WTC11 (cell line): ENCODE results near the gene ZFPL1. TPM values are rescaled to one million over a fixed set of nuclear protein-coding genes. Genes with fewer than 3 reads are reported as not detected.

Source experiments
- ATAC-seq: fragments of 200-7000 bp; cut with Tn5 transposase; 2 replicates; pipeline ENCODE4 v1.10.0; 2021; ENCODE audit warnings: mild to moderate bottlenecking, moderate library complexity
- CTCF ChIA-PET: fragments of 300-600 bp; sonication (Branson Sonifier 250); formaldehyde crosslinking; loops from one replicate; lab custom pipeline; 2021; ENCODE audit warnings: antibody characterized with exemption; lab: Charles Lee
- POLR2A ChIA-PET: fragments of 350-600 bp; sonication (Branson Sonifier 250); formaldehyde crosslinking; loops from one replicate; lab custom pipeline; 2021; ENCODE audit warnings: antibody characterized with exemption; lab: Charles Lee
- DNase-seq: peaks from one replicate; pipeline ENCODE4 v3.0.0; 2021; ENCODE audit warnings: low spot score
- H3K27ac Mint-ChIP-seq: 2 replicates; pipeline ENCODE4 v1.8.0; 2021; ENCODE audit warnings: mixed read lengths
- H3K27me3 Mint-ChIP-seq: 2 replicates; pipeline ENCODE4 v1.8.0; 2021; ENCODE audit warnings: low read depth, mild to moderate bottlenecking, moderate library complexity, mixed read lengths
- H3K36me3 Mint-ChIP-seq: 2 replicates; pipeline ENCODE4 v1.8.0; 2021; ENCODE audit warnings: mixed read lengths
- H3K4me1 Mint-ChIP-seq: 2 replicates; pipeline ENCODE4 v1.8.0; 2022; ENCODE audit warnings: mixed read lengths
- H3K4me3 Mint-ChIP-seq: 2 replicates; pipeline ENCODE4 v1.8.0; 2021; ENCODE audit warnings: mild to moderate bottlenecking, moderate library complexity, mixed read lengths
- H3K9me3 Mint-ChIP-seq: 2 replicates; pipeline ENCODE4 v1.8.0; 2021; ENCODE audit warnings: mixed read lengths
- ATF2 ChIP-seq: sonication (generic); formaldehyde crosslinking; IDR thresholded peaks from 2 replicates; pipeline ENCODE4 v1.8.1; 2022; ENCODE audit warnings: low read depth, missing genetic modification reagents, borderline replicate concordance
- CBFB ChIP-seq: sonication (generic); formaldehyde crosslinking; IDR thresholded peaks from 2 replicates; pipeline ENCODE4 v1.8.1; 2022; ENCODE audit warnings: mild to moderate bottlenecking, low read depth, missing genetic modification reagents
- FOXK1 ChIP-seq: sonication (generic); formaldehyde crosslinking; IDR thresholded peaks from 2 replicates; pipeline ENCODE4 v1.8.0; 2022; ENCODE audit warnings: mild to moderate bottlenecking, moderate library complexity, missing genetic modification reagents
- GABPB1 ChIP-seq: sonication (generic); formaldehyde crosslinking; IDR thresholded peaks from 2 replicates; pipeline ENCODE4 v1.8.1; 2023; ENCODE audit warnings: mild to moderate bottlenecking, missing genetic modification reagents
- GTF2I ChIP-seq: fragments of 250-450 bp; sonication (Bioruptor Pico); conservative IDR thresholded peaks from 2 replicates; pipeline ENCODE4 v1.4.0; 2021; ENCODE audit warnings: mild to moderate bottlenecking
- IRF1 ChIP-seq: sonication (generic); formaldehyde crosslinking; IDR thresholded peaks from 2 replicates; pipeline ENCODE4 v1.8.0; 2023; ENCODE audit warnings: missing genetic modification reagents
- JUN ChIP-seq: sonication (generic); formaldehyde crosslinking; IDR thresholded peaks from 2 replicates; pipeline ENCODE4 v1.8.0; 2023; ENCODE audit warnings: mild to moderate bottlenecking, missing genetic modification reagents
- KAT7 ChIP-seq: sonication (generic); formaldehyde crosslinking; IDR thresholded peaks from 2 replicates; pipeline ENCODE4 v1.8.1; 2023; ENCODE audit warnings: missing genetic modification reagents, mild to moderate bottlenecking, borderline replicate concordance
- MYBL2 ChIP-seq: sonication (generic); formaldehyde crosslinking; IDR thresholded peaks from 2 replicates; pipeline ENCODE4 v1.8.1; 2023; ENCODE audit warnings: mild to moderate bottlenecking, moderate library complexity, missing genetic modification reagents
- NR1H2 ChIP-seq: sonication (generic); formaldehyde crosslinking; IDR thresholded peaks from 2 replicates; pipeline ENCODE4 v1.9.0; 2021; ENCODE audit warnings: mild to moderate bottlenecking, moderate library complexity, missing genetic modification reagents
- TP53 ChIP-seq: sonication (generic); formaldehyde crosslinking; IDR thresholded peaks from 2 replicates; pipeline ENCODE4 v1.8.1; 2023; ENCODE audit warnings: mild to moderate bottlenecking, missing genetic modification reagents
- ZNF138 ChIP-seq: sonication (generic); formaldehyde crosslinking; conservative IDR thresholded peaks from 2 replicates; pipeline ENCODE4 v1.8.1; 2022; ENCODE audit warnings: mild to moderate bottlenecking, moderate library complexity, missing genetic modification reagents
- ZNF219 ChIP-seq: sonication (generic); formaldehyde crosslinking; IDR thresholded peaks from 2 replicates; pipeline ENCODE4 v1.8.0; 2023; ENCODE audit warnings: missing genetic modification reagents, mild to moderate bottlenecking, borderline replicate concordance
- ZNF416 ChIP-seq: fragments of 250-450 bp; sonication (Bioruptor Pico); IDR thresholded peaks from 2 replicates; pipeline ENCODE4 v1.9.0; 2021; ENCODE audit warnings: mild to moderate bottlenecking, inconsistent platforms
- ZNF425 ChIP-seq: fragments of 250-450 bp; sonication (Bioruptor Pico); conservative IDR thresholded peaks from 2 replicates; pipeline ENCODE4 v1.9.0; 2021; ENCODE audit warnings: mild to moderate bottlenecking
- ZNF671 ChIP-seq: fragments of 250-450 bp; sonication (Bioruptor Pico); IDR thresholded peaks from 2 replicates; pipeline ENCODE4 v1.8.0; 2021; ENCODE audit warnings: mild to moderate bottlenecking
- total RNA-seq: library from RNA; stranded (reverse); gene quantifications from 3 replicates; pipeline ENCODE4 v1.2.3, GENCODE V29; 2021
- TF ChIP-seq, protein P1 (sequence below): sonication (generic); formaldehyde crosslinking; IDR thresholded peaks from 2 replicates; pipeline ENCODE4 v1.8.1; 2023; ENCODE audit warnings: mild to moderate bottlenecking, moderate library complexity, missing genetic modification reagents
- TF ChIP-seq, protein P2 (sequence below): sonication (generic); formaldehyde crosslinking; IDR thresholded peaks from 2 replicates; pipeline ENCODE4 v1.8.1; 2023; ENCODE audit warnings: mild to moderate bottlenecking, missing genetic modification reagents, borderline replicate concordance
- TF ChIP-seq, protein P3 (sequence below): sonication (generic); formaldehyde crosslinking; IDR thresholded peaks from 2 replicates; pipeline ENCODE4 v1.8.0; 2022; ENCODE audit warnings: mild to moderate bottlenecking, missing genetic modification reagents
- TF ChIP-seq, protein P4 (sequence below): sonication (generic); formaldehyde crosslinking; IDR thresholded peaks from 2 replicates; pipeline ENCODE4 v1.8.0; 2023; ENCODE audit warnings: missing genetic modification reagents, mild to moderate bottlenecking, borderline replicate concordance

Gene ZFPL1
- total RNA-seq, 1 experiment from 2014 or later: 33.8 TPM

DNA sequence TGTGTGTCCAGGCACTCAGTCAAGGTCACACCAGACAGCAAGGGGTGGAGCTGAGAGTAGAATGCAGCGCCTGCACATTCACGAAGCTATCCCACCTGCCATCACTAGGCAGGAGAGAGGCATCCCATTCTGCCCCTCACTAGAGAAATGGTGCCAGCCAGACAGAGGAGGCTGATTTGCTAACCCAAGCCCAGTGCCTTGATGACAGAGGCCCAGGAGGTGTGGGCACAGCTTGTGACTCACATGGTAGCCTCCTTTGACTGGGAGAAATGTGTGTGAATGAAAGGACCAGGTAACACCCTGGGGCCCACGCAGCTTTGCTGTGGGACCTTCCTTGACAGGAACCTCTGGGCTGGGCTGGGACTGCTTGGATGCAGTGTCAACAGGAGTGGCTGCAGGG is 20.5 kb upstream of the ZFPL1 start:
- H3K4me3 Mint-ChIP-seq: no peak overlapping the region
- TF ChIP-seq IRF1 (CRISPR knock-in tag) (no peak), ZNF425 (CRISPR knock-in tag) (no peak), ATF2 (no peak), CBFB (CRISPR knock-in tag) (no peak), NR1H2 (CRISPR knock-in tag) (no peak), TP53 (CRISPR knock-in tag) (no peak), GTF2I (CRISPR knock-in tag) (no peak), ZNF671 (no peak), ZNF219 (no peak), KAT7 (no peak), GABPB1 (CRISPR knock-in tag) (no peak), JUN (CRISPR knock-in tag) (no peak), FOXK1 (CRISPR knock-in tag) (no peak), ZNF416 (CRISPR knock-in tag) (no peak), MYBL2 (CRISPR knock-in tag) (no peak)
- TF ChIP-seq, protein P1, sequence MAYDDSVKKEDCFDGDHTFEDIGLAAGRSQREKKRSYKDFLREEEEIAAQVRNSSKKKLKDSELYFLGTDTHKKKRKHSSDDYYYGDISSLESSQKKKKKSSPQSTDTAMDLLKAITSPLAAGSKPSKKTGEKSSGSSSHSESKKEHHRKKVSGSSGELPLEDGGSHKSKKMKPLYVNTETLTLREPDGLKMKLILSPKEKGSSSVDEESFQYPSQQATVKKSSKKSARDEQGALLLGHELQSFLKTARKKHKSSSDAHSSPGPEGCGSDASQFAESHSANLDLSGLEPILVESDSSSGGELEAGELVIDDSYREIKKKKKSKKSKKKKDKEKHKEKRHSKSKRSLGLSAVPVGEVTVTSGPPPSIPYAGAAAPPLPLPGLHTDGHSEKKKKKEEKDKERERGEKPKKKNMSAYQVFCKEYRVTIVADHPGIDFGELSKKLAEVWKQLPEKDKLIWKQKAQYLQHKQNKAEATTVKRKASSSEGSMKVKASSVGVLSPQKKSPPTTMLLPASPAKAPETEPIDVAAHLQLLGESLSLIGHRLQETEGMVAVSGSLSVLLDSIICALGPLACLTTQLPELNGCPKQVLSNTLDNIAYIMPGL (CRISPR knock-in tag): no peak
- TF ChIP-seq, protein P2, sequence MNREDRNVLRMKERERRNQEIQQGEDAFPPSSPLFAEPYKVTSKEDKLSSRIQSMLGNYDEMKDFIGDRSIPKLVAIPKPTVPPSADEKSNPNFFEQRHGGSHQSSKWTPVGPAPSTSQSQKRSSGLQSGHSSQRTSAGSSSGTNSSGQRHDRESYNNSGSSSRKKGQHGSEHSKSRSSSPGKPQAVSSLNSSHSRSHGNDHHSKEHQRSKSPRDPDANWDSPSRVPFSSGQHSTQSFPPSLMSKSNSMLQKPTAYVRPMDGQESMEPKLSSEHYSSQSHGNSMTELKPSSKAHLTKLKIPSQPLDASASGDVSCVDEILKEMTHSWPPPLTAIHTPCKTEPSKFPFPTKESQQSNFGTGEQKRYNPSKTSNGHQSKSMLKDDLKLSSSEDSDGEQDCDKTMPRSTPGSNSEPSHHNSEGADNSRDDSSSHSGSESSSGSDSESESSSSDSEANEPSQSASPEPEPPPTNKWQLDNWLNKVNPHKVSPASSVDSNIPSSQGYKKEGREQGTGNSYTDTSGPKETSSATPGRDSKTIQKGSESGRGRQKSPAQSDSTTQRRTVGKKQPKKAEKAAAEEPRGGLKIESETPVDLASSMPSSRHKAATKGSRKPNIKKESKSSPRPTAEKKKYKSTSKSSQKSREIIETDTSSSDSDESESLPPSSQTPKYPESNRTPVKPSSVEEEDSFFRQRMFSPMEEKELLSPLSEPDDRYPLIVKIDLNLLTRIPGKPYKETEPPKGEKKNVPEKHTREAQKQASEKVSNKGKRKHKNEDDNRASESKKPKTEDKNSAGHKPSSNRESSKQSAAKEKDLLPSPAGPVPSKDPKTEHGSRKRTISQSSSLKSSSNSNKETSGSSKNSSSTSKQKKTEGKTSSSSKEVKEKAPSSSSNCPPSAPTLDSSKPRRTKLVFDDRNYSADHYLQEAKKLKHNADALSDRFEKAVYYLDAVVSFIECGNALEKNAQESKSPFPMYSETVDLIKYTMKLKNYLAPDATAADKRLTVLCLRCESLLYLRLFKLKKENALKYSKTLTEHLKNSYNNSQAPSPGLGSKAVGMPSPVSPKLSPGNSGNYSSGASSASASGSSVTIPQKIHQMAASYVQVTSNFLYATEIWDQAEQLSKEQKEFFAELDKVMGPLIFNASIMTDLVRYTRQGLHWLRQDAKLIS: no peak
- ChIA-PET CTCF (interaction anchor here (0.7 to 1.8 kb wide), 6 partner anchors 35 to 215 kb away, joined by 3 to 9 read pairs (median 5); partner anchors contain the start of gene ARL2), POLR2A (no interaction called here)
- H3K36me3 Mint-ChIP-seq: no peaks in the 10 kb centered on the region
- H3K9me3 Mint-ChIP-seq: no peaks in the 10 kb centered on the region
- no peaks in the 10 kb centered on the region; the same call in 1 of the 2 replicates for H3K27me3 Mint-ChIP-seq
- H3K4me1 Mint-ChIP-seq: peaks cover 25% of the 10 kb centered on the region
- ATAC-seq (no peak), DNase-seq (no peak)
- H3K27ac Mint-ChIP-seq: no peak overlapping the region

DNA sequence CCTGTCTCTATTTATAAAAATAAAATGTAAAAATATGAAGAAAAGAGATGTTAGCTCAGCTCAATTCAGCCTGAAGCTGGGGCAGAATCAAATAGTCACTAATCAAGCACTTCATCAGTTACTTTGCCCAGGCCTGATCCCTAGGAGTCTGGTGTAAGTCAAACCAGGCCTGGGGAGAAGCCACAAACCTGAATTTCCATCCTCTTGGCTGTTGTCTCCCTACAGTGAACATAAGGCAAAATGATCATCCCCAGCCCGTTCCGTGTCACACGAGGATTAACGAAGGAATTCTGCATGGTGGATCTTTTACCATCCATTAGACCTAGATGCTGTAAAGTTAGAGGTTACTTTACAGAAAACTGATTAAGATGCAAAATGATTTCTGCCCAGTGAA is 19.2 kb upstream of the ZFPL1 start:
- no peak for ATAC-seq
- POLR2A ChIA-PET: no interaction called here
- Mint-ChIP-seq H3K27me3 (no peaks in the 10 kb centered on the region; the same call in 1 of the 2 replicates), H3K27ac (no peak overlapping the region), H3K4me3 (no peak overlapping the region), H3K4me1 (peaks cover 25% of the 10 kb centered on the region), H3K36me3 (no peaks in the 10 kb centered on the region), H3K9me3 (no peaks in the 10 kb centered on the region)
- DNase-seq: no peak
- CTCF ChIA-PET: interaction anchor here (0.7 to 1.8 kb wide), 2 partner anchors 30 to 46 kb away, joined by 4 to 9 read pairs; no protein-coding TSS in a partner anchor
- TF ChIP-seq, protein P3, sequence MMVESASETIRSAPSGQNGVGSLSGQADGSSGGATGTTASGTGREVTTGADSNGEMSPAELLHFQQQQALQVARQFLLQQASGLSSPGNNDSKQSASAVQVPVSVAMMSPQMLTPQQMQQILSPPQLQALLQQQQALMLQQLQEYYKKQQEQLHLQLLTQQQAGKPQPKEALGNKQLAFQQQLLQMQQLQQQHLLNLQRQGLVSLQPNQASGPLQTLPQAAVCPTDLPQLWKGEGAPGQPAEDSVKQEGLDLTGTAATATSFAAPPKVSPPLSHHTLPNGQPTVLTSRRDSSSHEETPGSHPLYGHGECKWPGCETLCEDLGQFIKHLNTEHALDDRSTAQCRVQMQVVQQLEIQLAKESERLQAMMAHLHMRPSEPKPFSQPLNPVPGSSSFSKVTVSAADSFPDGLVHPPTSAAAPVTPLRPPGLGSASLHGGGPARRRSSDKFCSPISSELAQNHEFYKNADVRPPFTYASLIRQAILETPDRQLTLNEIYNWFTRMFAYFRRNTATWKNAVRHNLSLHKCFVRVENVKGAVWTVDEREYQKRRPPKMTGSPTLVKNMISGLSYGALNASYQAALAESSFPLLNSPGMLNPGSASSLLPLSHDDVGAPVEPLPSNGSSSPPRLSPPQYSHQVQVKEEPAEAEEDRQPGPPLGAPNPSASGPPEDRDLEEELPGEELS (CRISPR knock-in tag): no peak
- TF ChIP-seq ZNF138 (no peak), TP53 (CRISPR knock-in tag) (no peak)
- TF ChIP-seq, protein P4, sequence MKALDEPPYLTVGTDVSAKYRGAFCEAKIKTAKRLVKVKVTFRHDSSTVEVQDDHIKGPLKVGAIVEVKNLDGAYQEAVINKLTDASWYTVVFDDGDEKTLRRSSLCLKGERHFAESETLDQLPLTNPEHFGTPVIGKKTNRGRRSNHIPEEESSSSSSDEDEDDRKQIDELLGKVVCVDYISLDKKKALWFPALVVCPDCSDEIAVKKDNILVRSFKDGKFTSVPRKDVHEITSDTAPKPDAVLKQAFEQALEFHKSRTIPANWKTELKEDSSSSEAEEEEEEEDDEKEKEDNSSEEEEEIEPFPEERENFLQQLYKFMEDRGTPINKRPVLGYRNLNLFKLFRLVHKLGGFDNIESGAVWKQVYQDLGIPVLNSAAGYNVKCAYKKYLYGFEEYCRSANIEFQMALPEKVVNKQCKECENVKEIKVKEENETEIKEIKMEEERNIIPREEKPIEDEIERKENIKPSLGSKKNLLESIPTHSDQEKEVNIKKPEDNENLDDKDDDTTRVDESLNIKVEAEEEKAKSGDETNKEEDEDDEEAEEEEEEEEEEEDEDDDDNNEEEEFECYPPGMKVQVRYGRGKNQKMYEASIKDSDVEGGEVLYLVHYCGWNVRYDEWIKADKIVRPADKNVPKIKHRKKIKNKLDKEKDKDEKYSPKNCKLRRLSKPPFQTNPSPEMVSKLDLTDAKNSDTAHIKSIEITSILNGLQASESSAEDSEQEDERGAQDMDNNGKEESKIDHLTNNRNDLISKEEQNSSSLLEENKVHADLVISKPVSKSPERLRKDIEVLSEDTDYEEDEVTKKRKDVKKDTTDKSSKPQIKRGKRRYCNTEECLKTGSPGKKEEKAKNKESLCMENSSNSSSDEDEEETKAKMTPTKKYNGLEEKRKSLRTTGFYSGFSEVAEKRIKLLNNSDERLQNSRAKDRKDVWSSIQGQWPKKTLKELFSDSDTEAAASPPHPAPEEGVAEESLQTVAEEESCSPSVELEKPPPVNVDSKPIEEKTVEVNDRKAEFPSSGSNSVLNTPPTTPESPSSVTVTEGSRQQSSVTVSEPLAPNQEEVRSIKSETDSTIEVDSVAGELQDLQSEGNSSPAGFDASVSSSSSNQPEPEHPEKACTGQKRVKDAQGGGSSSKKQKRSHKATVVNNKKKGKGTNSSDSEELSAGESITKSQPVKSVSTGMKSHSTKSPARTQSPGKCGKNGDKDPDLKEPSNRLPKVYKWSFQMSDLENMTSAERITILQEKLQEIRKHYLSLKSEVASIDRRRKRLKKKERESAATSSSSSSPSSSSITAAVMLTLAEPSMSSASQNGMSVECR (CRISPR knock-in tag): no peak
